ENCODE measurements around the gene RAC2. TPM values are rescaled to one million over a fixed set of nuclear protein-coding genes. Genes with fewer than 3 reads are reported as not detected.

RAC2 gene
- polyA plus RNA-seq, 6 donors from 2014 or later: 671 to 842 (median 780) TPM

- DNase-seq: no peak
- peaks cover 0 to 4% (median 0%) of the 10 kb centered on the region in 7 donors for H3K9me3 Mint-ChIP-seq
- H3K27me3 Mint-ChIP-seq: no peaks in the 10 kb centered on the region
- peaks cover 40 to 53% (median 52%) of the 10 kb centered on the region in 3 donors for H3K4me1 Mint-ChIP-seq
- H3K36me3 Mint-ChIP-seq: no peaks in the 10 kb centered on the region
- peak overlapping the region in 1 of 8 donors; percentile 12 for H3K4me3 Mint-ChIP-seq
- peak overlapping the region in 2 of 6 donors; percentile 39 to 51 for H3K27ac Mint-ChIP-seq
- ATAC-seq (ENCODE audit: low read depth in 2 of 2): no peak
Measured at GRCh38 chr22:37273126-37273845, 29.2 kb upstream of the RAC2 start.

- peaks cover 0 to 4% (median 0%) of the 10 kb centered on the region in 7 donors for H3K9me3 Mint-ChIP-seq
- peaks cover 50 to 56% (median 55%) of the 10 kb centered on the region in 3 donors for H3K4me1 Mint-ChIP-seq
- H3K4me3 Mint-ChIP-seq: no peak overlapping the region
- DNase-seq (no peak), ATAC-seq (ENCODE audit: low read depth in 2 of 2) (no peak)
- peak overlapping the region in 4 of 6 donors; percentile 20 to 82 (median 37) for H3K27ac Mint-ChIP-seq
- no peaks in the 10 kb centered on the region for H3K36me3 Mint-ChIP-seq
- H3K27me3 Mint-ChIP-seq: no peaks in the 10 kb centered on the region
Measured at GRCh38 chr22:37270928-37271650, 27.0 kb upstream of the RAC2 start.

- H3K4me1 Mint-ChIP-seq: peaks cover 44 to 50% (median 49%) of the 10 kb centered on the region in 3 donors
- H3K9me3 Mint-ChIP-seq: peaks cover 0 to 4% (median 0%) of the 10 kb centered on the region in 7 donors
- no peak for ATAC-seq (ENCODE audit: low read depth in 2 of 2)
- H3K36me3 Mint-ChIP-seq: no peaks in the 10 kb centered on the region
- no peak for DNase-seq
- H3K27me3 Mint-ChIP-seq: no peaks in the 10 kb centered on the region
- H3K4me3 Mint-ChIP-seq: peak overlapping the region in 2 of 8 donors; percentile 25 to 67
- H3K27ac Mint-ChIP-seq: peak overlapping the region in 5 of 6 donors; percentile 0 to 82 (median 33)
Measured at GRCh38 chr22:37269936-37270678, 26.0 kb upstream of the RAC2 start.

GRCh38 chr22:37267661-37268413 is 23.8 kb upstream of the RAC2 start:
- H3K4me3 Mint-ChIP-seq: peak overlapping the region; percentile 85 to 96 (median 94)
- peaks cover 2 to 10% (median 4%) of the 10 kb centered on the region in 7 donors for H3K9me3 Mint-ChIP-seq
- peaks cover 34 to 39% (median 34%) of the 10 kb centered on the region in 3 donors for H3K4me1 Mint-ChIP-seq
- no peaks in the 10 kb centered on the region for H3K27me3 Mint-ChIP-seq
- H3K36me3 Mint-ChIP-seq: no peaks in the 10 kb centered on the region
- peak in 1 of 2 donors; percentile 22 for ATAC-seq (ENCODE audit: low read depth in 2 of 2)
- DNase-seq: no peak
- H3K27ac Mint-ChIP-seq: peak overlapping the region; percentile 79 to 99 (median 96)

- ATAC-seq (ENCODE audit: low read depth in 2 of 2): peak; percentile 83 to 84
- H3K4me1 Mint-ChIP-seq: peaks cover 34 to 43% (median 34%) of the 10 kb centered on the region in 3 donors
- H3K9me3 Mint-ChIP-seq: peaks cover 2 to 10% (median 4%) of the 10 kb centered on the region in 7 donors
- H3K4me3 Mint-ChIP-seq: peak overlapping the region; percentile 85 to 96 (median 94)
- no peaks in the 10 kb centered on the region for H3K27me3 Mint-ChIP-seq
- H3K36me3 Mint-ChIP-seq: no peaks in the 10 kb centered on the region
- peak; percentile 71 for DNase-seq
- H3K27ac Mint-ChIP-seq: peak overlapping the region; percentile 76 to 99 (median 96)
Measured at GRCh38 chr22:37267135-37267587, 23.1 kb upstream of the RAC2 start.

GRCh38 chr22:37266581-37267134 is 22.6 kb upstream of the RAC2 start:
- no peak for DNase-seq
- ATAC-seq (ENCODE audit: low read depth in 2 of 2): peak in 1 of 2 donors; percentile 4
- Mint-ChIP-seq H3K36me3 (no peaks in the 10 kb centered on the region), H3K27me3 (no peaks in the 10 kb centered on the region), H3K9me3 (peaks cover 2 to 10% (median 4%) of the 10 kb centered on the region in 7 donors), H3K4me1 (peaks cover 31 to 43% (median 34%) of the 10 kb centered on the region in 3 donors), H3K4me3 (peak overlapping the region; percentile 85 to 96 (median 94)), H3K27ac (peak overlapping the region in 5 of 6 donors; percentile 76 to 99 (median 94))

- H3K4me3 Mint-ChIP-seq: no peak overlapping the region
- H3K36me3 Mint-ChIP-seq: no peaks in the 10 kb centered on the region
- ATAC-seq (ENCODE audit: low read depth in 2 of 2): no peak
- no peak for DNase-seq
- H3K9me3 Mint-ChIP-seq: peaks cover 0 to 10% (median 4%) of the 10 kb centered on the region in 7 donors
- no peak overlapping the region for H3K27ac Mint-ChIP-seq
- H3K27me3 Mint-ChIP-seq: no peaks in the 10 kb centered on the region
- H3K4me1 Mint-ChIP-seq: peaks cover 36 to 43% (median 42%) of the 10 kb centered on the region in 3 donors
Measured at GRCh38 chr22:37263966-37264887, 20.2 kb upstream of the RAC2 start.

- Mint-ChIP-seq H3K27me3 (no peaks in the 10 kb centered on the region), H3K27ac (peak overlapping the region in 1 of 6 donors; percentile 33)
- ATAC-seq (ENCODE audit: low read depth in 2 of 2): no peak
Measured at GRCh38 chr22:37262346-37262745, 18.3 kb upstream of the RAC2 start.

GRCh38 chr22:37260901-37261336 is 16.9 kb upstream of the RAC2 start:
- Mint-ChIP-seq H3K27me3 (no peaks in the 10 kb centered on the region), H3K4me3 (peak overlapping the region in 3 of 8 donors; percentile 21 to 42 (median 22)), H3K27ac (peak overlapping the region in 4 of 6 donors; percentile 22 to 64 (median 51)), H3K36me3 (no peaks in the 10 kb centered on the region), H3K4me1 (peaks cover 26 to 36% (median 29%) of the 10 kb centered on the region in 3 donors), H3K9me3 (peaks cover 0 to 10% (median 4%) of the 10 kb centered on the region in 7 donors)
- peak; percentile 64 for DNase-seq
- ATAC-seq (ENCODE audit: low read depth in 2 of 2): peak; percentile 68 to 72

More at GRCh38 chr22:37262346-37262745, 18.3 kb upstream of the RAC2 start:
- DNase-seq: no peak
- H3K4me3 Mint-ChIP-seq: no peak overlapping the region
- H3K36me3 Mint-ChIP-seq: no peaks in the 10 kb centered on the region
- H3K9me3 Mint-ChIP-seq: peaks cover 0 to 10% (median 4%) of the 10 kb centered on the region in 7 donors
- peaks cover 27 to 37% (median 37%) of the 10 kb centered on the region in 3 donors for H3K4me1 Mint-ChIP-seq

GRCh38 chr22:37260155-37260795 is 16.2 kb upstream of the RAC2 start:
- Mint-ChIP-seq H3K9me3 (peaks cover 0 to 10% (median 4%) of the 10 kb centered on the region in 7 donors), H3K27ac (peak overlapping the region in 2 of 6 donors; percentile 53 to 65), H3K4me1 (peaks cover 29 to 40% (median 35%) of the 10 kb centered on the region in 3 donors), H3K4me3 (peak overlapping the region in 4 of 8 donors; percentile 16 to 70 (median 52)), H3K27me3 (peaks cover 0 to 5% (median 0%) of the 10 kb centered on the region in 3 donors), H3K36me3 (no peaks in the 10 kb centered on the region)
- DNase-seq (no peak), ATAC-seq (ENCODE audit: low read depth in 2 of 2) (peak in 1 of 2 donors; percentile 18)
